CD4-positive, alpha-beta T cell treated with Interleukin-1 beta for 1 hour (primary cell): Measurements from ENCODE around the gene DOK1.

ENCODE experiments used
- DNase-seq, 2 donors: peaks; one replicate each; pipeline ENCODE4 v3.0.0-alpha.2; 2020 to 2022

The DOK1 gene

DNA sequence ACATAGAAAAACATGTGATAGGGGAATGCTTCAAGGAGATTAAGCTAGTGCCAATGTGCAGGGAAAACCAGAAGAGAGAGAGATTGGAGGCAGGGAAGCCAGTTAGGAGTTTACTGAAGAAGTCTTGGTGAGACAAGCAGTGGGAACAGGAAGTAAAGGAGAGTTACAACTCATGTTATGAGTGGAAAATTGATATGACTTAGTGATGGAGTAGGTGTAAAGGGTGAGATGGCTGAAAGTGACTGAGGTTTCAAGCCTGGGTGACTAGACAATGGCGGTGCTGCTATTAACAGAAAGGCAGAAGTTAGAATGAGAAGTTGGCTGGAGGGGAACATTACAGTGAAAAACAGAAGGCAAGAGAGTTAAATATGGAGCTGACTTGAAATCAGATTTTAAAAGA, 16.5 kb downstream of the DOK1 start:
- no peak for DNase-seq

DNA sequence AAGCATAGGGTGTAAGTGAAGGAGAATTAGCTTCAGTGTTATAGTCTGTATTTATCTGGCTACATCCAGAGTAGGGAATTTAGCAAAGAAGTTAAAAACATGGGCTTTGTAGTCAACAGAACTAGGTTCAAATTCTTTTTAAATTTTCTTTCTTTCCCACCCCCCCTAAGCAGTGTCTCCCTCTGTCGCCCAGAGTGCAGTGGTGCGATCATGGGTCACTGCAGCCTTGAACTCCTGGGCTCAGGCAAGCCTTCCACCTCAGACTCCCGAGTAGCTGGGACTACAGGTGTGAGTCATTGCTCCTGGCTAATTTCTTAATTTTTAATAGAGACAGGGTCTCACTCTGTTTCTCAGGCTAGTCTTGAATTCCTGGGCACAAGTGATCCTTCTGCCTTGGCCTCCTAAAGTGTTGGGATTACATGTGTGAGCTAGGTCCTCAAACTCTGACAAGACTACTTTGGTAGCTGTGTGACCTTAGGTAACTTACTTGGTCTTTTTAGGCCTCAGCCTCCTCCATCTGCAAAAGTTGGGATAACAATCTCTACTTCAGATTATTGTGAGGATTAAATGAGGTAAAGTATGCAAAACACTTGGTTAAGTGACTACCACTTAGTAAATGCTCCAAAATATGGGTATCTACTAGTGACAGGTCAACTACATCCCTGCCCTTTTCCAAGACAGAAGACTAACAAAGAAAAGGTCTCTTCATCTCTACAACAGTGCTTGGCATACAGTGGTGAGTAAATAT, 17.8 kb downstream of the DOK1 start:
- no peak for DNase-seq

GRCh38 chr2:74573747-74574562, 19.4 kb downstream of the DOK1 start:
- DNase-seq: peak in 1 of 2 donors; percentile 37

- no peak for DNase-seq
Measured at GRCh38 chr2:74575320-74575719, 20.8 kb downstream of the DOK1 start.

DNA sequence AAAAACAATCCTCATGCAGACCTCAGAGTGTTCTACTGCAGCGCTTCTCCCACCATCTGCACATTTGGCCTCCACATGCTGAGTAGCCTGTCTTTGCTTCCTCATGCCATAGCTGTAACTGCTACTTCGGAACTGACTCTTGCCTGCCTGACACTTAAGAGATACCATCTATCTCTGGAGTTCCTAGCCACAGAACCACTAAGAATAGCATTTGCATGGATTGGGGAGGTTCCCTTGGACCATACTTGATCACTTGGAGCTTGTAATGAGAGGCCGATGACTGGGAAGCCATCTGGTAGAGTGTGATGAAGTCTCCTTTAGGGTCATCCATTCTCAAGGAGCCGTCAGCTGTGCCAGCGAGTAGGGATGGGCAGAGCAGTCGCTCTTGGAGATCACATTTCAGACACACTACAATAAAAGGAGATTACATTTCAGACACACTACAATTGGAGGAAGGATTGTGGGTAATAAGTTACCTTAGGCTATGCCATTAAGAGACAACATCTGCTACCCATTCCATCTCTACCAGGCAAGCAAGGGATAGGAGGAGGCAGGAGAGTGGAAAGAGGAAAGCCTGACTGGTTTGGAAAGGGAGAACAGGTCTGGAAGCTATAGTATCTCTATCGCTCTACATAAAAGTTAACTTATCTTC, 21.8 kb downstream of the DOK1 start:
- DNase-seq: no peak

GRCh38 chr2:74576863-74577229, 22.3 kb downstream of the DOK1 start:
- DNase-seq: peak in 1 of 2 donors; percentile 26

GRCh38 chr2:74577448-74577847, 22.9 kb downstream of the DOK1 start:
- DNase-seq: no peak

- DNase-seq: no peak
Measured at GRCh38 chr2:74578408-74578807, 23.9 kb downstream of the DOK1 start.

- DNase-seq: no peak
Measured at GRCh38 chr2:74581463-74581862, 26.9 kb downstream of the DOK1 start.

DNA sequence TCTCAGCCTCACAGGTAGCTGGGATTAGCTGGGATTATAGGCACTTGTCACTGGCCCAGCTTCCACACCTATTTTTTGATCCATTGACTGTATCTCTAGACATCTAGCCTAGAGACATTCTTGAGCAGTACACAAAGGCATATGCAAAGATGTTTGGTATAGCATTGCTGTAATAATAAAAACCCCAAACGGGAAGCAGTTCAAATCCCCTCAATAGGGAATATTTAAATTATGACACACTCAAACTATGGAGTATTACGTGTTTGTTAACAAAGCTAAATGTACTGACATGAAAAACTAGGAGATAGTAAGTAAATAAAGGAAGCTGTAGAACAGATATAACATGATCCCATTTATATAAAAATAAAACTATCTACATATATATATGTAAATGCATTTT, 27.7 kb downstream of the DOK1 start:
- no peak for DNase-seq

DNA sequence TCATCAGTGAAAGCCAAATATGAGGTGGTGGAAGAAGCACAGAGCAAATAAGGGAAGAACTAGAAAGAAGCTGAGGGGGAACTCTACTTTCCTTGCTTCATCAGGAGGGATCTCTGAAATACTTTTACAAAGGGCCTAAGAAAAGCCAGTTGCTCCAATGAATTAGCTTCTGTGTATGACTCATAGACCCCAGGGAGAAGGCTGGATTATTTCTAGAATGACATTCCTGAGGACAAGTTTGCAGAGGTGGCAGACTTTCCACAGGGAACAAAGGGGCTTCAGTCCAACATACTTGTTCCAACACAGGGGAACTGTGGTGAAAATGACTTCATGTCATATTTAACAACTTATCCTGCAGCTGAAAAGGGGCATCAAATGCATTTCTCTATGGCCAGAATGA, 29.0 kb downstream of the DOK1 start:
- no peak for DNase-seq

GRCh38 chr2:74584088-74584645, 29.6 kb downstream of the DOK1 start:
- no peak for DNase-seq

DNA sequence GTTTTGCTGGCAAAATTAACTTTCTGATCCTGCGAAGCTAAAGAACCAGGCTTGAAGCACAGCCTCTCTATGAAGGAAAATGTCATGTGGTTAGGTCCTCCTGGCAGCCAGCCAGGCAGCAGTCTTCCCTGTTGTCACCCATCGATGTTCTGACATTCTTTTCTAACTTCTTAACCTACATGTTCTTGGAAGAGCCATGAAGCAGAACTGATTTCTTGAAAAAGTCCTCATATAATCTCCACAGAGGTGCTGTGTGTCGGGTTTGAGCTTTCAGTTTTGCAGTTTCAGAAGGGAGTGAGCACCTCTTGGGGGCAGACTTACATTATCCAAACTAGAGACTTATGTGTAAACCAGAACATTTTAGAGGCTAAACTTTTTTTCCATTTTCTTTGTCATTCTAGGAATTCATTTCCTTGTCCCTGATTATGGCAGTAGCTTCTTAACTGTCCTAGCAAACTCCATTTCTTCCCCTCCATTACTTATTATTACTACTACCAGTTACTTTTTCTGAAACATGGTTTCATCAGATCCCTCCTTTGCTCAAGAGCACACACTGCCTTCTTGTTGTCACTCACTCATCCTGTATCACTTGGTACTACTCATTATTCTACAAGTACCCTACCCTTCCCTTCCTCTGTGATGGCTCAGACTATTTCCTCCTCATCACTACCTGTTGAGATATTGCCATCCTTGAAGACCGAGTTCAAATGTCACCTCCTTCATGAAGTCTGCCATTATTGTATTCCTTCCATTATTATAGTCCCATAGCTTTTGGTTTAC, 31.1 kb downstream of the DOK1 start:
- DNase-seq: no peak

- DNase-seq: peak; percentile 71 to 75
Measured at GRCh38 chr2:74587664-74588277, 33.3 kb downstream of the DOK1 start.

GRCh38 chr2:74588664-74589063, 34.1 kb downstream of the DOK1 start:
- no peak for DNase-seq

GRCh38 chr2:74593826-74594772, 39.6 kb downstream of the DOK1 start:
- no peak for DNase-seq

DNA sequence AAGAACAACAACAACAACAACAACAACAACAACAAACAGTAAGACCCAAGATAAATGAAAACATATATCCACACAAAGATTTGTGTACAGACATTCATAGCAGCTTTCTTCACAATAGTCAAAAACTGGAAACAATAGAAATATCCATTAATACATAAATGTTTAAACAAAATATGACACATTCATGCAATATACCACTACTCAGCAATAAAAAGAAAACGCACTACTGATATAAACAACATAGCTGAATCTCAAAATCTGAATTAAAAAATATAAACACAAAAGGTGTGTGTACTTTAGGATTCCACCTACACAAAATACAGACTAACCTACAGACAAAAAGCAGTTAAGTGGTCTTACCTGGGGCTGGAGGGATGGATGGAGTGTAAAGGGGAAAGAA, 42.1 kb downstream of the DOK1 start:
- no peak for DNase-seq

DNA sequence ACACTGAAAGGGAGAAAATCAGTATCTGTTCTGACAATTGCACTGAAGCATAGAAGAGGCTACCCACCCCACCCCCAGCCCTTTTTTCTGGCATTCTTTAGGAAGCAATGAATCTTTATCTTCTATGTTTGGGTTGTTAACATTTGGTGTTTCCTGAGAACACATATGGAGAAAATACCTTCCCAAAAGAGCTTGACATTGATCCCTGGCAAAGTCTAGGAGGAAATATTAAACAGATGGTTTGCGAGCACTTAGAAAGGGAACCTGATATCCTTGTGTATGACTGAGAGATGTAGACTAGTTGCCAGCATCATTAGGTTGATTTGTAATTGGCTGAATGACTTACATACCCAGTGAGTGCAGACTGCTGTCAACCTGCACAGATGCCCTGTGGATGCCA, 42.9 kb downstream of the DOK1 start:
- no peak for DNase-seq

- no peak for DNase-seq
Measured at GRCh38 chr2:74599676-74600075, 45.2 kb downstream of the DOK1 start.

DNA sequence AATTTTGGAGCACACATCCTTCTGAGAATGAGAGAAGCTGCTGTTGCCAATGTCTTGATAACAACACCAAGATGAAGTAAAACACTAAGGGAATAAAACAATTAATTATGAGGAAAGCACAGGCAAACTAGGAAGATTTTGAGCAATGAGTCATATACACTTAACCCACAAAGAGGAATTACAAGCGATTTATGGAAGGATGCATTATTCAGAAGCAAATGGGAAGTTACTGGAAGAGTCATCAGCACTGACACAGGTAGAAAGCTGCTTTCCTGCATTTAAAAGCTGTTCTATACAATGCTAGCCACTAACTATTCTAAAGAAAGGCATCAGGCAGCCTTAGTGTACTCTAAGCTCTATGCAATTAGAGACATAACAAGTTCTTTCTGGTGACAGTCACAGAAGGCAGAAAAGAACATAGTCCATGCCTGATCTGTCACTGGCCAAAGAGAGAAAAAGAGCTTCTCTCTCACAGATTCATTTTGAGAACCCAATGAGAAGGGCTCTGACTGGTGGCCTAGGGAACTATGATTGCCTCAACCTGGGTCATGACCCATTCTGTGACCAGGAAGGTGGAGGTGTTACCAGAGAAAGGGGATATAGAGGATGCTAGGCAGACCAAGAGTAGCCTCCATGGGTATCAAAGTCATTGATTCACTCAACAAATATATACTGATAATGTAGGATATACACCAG, 48.2 kb downstream of the DOK1 start:
- DNase-seq: no peak
